Right lobe of liver (tissue), 6 donors: ENCODE measurements around the gene PPA2. TPM values are rescaled to one million over a fixed set of nuclear protein-coding genes. Genes with fewer than 3 reads are reported as not detected.

Experiments used
- ATAC-seq, 4 donors: fragments of 200-7000 bp; cut with Tn5 transposase; one replicate each; pipeline ENCODE4 v1.9.1; 2020; ENCODE audit warnings: mild to moderate bottlenecking in 4 of 4, moderate library complexity in 4 of 4
- DNase-seq, 3 donors: peaks; one replicate each; pipeline ENCODE4 v3.0.0-alpha.2; 2020
- H3K27ac ChIP-seq, 3 donors: fragments of 200-600 bp; one replicate each; pipeline ENCODE4 v1.8.0; 2022
- H3K27me3 ChIP-seq, 2 donors: fragments of 200-600 bp; one replicate each; pipeline ENCODE4 v1.8.0; 2022
- H3K36me3 ChIP-seq, 4 donors: fragments of 200-600 bp; sonication (generic) in 1 of 4; one replicate each; pipeline versions ENCODE4 v1.5.1 to v1.8.0; 2017 to 2022; ENCODE audit warnings: control low read depth in 1 of 4
- H3K4me1 ChIP-seq, 4 donors: fragments of 200-600 bp; sonication (generic) in 1 of 4; one replicate each; pipeline versions ENCODE4 v1.5.1 to v1.8.0; 2017 to 2022; ENCODE audit warnings: control low read depth in 1 of 4
- H3K4me3 ChIP-seq, 3 donors: fragments of 200-600 bp; one replicate each; pipeline ENCODE4 v1.8.0; 2022
- H3K9me3 ChIP-seq, 4 donors: fragments of 200-600 bp; sonication (generic) in 1 of 4; one replicate each; pipeline versions ENCODE4 v1.5.1 to v1.8.0; 2017 to 2022; ENCODE audit warnings: control low read depth in 1 of 4
- CTCF ChIP-seq, 4 donors: fragments of 200-600 bp in 3 of 4; fragments of 450-650 bp in 1 of 4; IDR thresholded peaks; one replicate each; pipeline versions ENCODE4 v1.5.1 to v1.8.0; 2016 to 2022; ENCODE audit warnings: antibody characterized with exemption in 4 of 4, mild to moderate bottlenecking in 2 of 4
- POLR2A ChIP-seq: fragments of 450-650 bp; IDR thresholded peaks from one replicate; pipeline ENCODE4 v1.6.1; 2017; ENCODE audit warnings: antibody characterized with exemption, mild to moderate bottlenecking
- WGBS: methylation state at CpG from one replicate; pipeline ENCODE4 v1.1.6; 2018; ENCODE audit warnings: low coverage, low lambda C conversion rate; ENCODE audit not compliant: insufficient coverage; ENCODE audit errors: missing lambda C conversion rate; 5-methylcytosine and 5-hydroxymethylcytosine counted together
- intact Hi-C, 2 donors: fragments of 100-400 bp; cut with DNase I; formaldehyde crosslinking; loops; one replicate each; pipeline versions ENCODE4 v1.11.2 to v1.14.1; 2022
- total RNA-seq, 6 experiments: library from RNA; depleted of rRNA in 2 of 6; stranded (reverse); fragments of >200 nt in 2 of 6; fragmentation: NEBNext Ultra II Directional in 3 of 6; extraction: Animal tissue kit (Norgen Biotek cat#: 25700) in 3 of 6; gene quantifications; one replicate each; pipeline versions ENCODE4 v1.1.0 to v1.2.4, GENCODE V29; 2016 to 2023
- donor health status: DM: no; HTN: yes; CAD: no.
- donor health status: DM: no; HTN: no; CAD: no.
- donor health status: DM: no; HTN: no; CAD: no.
- donor health status: DM: no; HTN: yes; CAD: no.
- donor health status: DM: no; HTN: yes; CAD: no.

PPA2 gene
- total RNA-seq, 6 experiments from 2014 or later, result 45.9 to 78.3 (median 65.1) TPM

- ATAC-seq (no peak), DNase-seq (no peak)
- TF ChIP-seq CTCF (IDR thresholded peaks at IDR 0.05), result no peak
- TF ChIP-seq POLR2A, result no peak
- Histone ChIP-seq H3K27me3 (no peaks in the 10 kb centered on the region), H3K4me3 (no peak overlapping the region), H3K4me1 (no peaks in the 10 kb centered on the region), H3K36me3 (peaks cover 0 to 6% (median 2%) of the 10 kb centered on the region in 4 donors), H3K27ac (no peak overlapping the region), H3K9me3 (no peaks in the 10 kb centered on the region)
- intact Hi-C loops, result no loop called here
- 78% methylated on average over 3 of the region's 3 CpGs for WGBS
Measured at GRCh38 chr4:105389167-105389566, 84.7 kb downstream of the PPA2 start.

- DNase-seq (no peak), ATAC-seq (no peak)
- intact Hi-C loops, result no loop called here
- no peak for TF ChIP-seq POLR2A
- TF ChIP-seq CTCF (IDR thresholded peaks at IDR 0.05), result no peak
- peaks cover 0 to 6% (median 4%) of the 10 kb centered on the region in 4 donors for H3K36me3 ChIP-seq
- H3K27ac ChIP-seq, result no peak overlapping the region
- H3K9me3 ChIP-seq, result no peaks in the 10 kb centered on the region
- H3K4me1 ChIP-seq, result no peaks in the 10 kb centered on the region
- H3K4me3 ChIP-seq, result no peak overlapping the region
- 84% methylated on average over 5 of the region's 5 CpGs for WGBS
- H3K27me3 ChIP-seq, result no peaks in the 10 kb centered on the region
Measured at GRCh38 chr4:105387466-105387865, 86.4 kb downstream of the PPA2 start.

GRCh38 chr4:105386012-105386411 is 87.8 kb downstream of the PPA2 start:
- peaks cover 0 to 6% (median 4%) of the 10 kb centered on the region in 4 donors for H3K36me3 ChIP-seq
- ATAC-seq (no peak), DNase-seq (no peak)
- H3K27ac ChIP-seq, result no peak overlapping the region
- H3K4me3 ChIP-seq, result no peak overlapping the region
- H3K27me3 ChIP-seq, result no peaks in the 10 kb centered on the region
- no peaks in the 10 kb centered on the region for H3K4me1 ChIP-seq
- WGBS, result 82% methylated on average over 4 of the region's 4 CpGs
- no peaks in the 10 kb centered on the region for H3K9me3 ChIP-seq
- intact Hi-C loops, result no loop called here
- TF ChIP-seq POLR2A (no peak), CTCF (IDR thresholded peaks at IDR 0.05) (no peak)

- no peak overlapping the region for H3K27ac ChIP-seq
- ATAC-seq, result no peak
- no peaks in the 10 kb centered on the region for H3K9me3 ChIP-seq
Measured at GRCh38 chr4:105374071-105374470, 99.8 kb downstream of the PPA2 start.

More at GRCh38 chr4:105374071-105374470, 99.8 kb downstream of the PPA2 start:
- intact Hi-C loops, result no loop called here
- WGBS, result 100% methylated on average over 3 of the region's 3 CpGs
- no peak for TF ChIP-seq CTCF (IDR thresholded peaks at IDR 0.05)
- no peak for TF ChIP-seq POLR2A
- H3K4me1 ChIP-seq, result no peaks in the 10 kb centered on the region
- DNase-seq, result no peak
- no peaks in the 10 kb centered on the region for H3K36me3 ChIP-seq
- H3K27me3 ChIP-seq, result no peaks in the 10 kb centered on the region
- no peak overlapping the region for H3K4me3 ChIP-seq
